GM10266 (cell line): Measurements from ENCODE around the gene RRP1.

Source experiments
- DNase-seq: peaks from one replicate; pipeline ENCODE4 v3.0.0; 2012; ENCODE audit errors: extremely low spot score
- TF ChIP-seq, protein P1 (sequence below): IDR thresholded peaks from 2 replicates; pipeline ENCODE4 v1.5.1; 2012; ENCODE audit warnings: mild to moderate bottlenecking, low read depth; ENCODE audit not compliant: control insufficient read depth, insufficient read depth; ENCODE audit errors: missing control alignments

Gene RRP1

DNA sequence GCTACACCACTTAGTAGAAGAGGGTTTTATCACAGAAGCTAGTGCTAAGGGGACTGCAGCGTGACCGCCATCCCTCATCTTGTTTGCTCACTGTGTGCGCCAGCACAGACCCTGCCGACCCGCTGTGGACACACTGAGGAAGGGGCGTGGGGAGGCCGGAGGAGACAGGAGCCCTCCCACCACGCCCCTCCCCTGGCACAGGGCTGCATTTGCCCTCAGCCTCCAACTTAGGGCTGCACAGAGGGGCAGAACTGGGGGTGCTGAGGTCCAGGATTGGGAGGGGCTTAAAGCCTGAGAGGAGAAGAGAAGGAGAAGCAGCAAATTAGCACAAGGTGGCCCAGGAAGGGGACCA is 37.2 kb downstream of the RRP1 start:
- DNase-seq, result no peak
- TF ChIP-seq, protein P1, sequence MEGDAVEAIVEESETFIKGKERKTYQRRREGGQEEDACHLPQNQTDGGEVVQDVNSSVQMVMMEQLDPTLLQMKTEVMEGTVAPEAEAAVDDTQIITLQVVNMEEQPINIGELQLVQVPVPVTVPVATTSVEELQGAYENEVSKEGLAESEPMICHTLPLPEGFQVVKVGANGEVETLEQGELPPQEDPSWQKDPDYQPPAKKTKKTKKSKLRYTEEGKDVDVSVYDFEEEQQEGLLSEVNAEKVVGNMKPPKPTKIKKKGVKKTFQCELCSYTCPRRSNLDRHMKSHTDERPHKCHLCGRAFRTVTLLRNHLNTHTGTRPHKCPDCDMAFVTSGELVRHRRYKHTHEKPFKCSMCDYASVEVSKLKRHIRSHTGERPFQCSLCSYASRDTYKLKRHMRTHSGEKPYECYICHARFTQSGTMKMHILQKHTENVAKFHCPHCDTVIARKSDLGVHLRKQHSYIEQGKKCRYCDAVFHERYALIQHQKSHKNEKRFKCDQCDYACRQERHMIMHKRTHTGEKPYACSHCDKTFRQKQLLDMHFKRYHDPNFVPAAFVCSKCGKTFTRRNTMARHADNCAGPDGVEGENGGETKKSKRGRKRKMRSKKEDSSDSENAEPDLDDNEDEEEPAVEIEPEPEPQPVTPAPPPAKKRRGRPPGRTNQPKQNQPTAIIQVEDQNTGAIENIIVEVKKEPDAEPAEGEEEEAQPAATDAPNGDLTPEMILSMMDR, result no peak

DNA sequence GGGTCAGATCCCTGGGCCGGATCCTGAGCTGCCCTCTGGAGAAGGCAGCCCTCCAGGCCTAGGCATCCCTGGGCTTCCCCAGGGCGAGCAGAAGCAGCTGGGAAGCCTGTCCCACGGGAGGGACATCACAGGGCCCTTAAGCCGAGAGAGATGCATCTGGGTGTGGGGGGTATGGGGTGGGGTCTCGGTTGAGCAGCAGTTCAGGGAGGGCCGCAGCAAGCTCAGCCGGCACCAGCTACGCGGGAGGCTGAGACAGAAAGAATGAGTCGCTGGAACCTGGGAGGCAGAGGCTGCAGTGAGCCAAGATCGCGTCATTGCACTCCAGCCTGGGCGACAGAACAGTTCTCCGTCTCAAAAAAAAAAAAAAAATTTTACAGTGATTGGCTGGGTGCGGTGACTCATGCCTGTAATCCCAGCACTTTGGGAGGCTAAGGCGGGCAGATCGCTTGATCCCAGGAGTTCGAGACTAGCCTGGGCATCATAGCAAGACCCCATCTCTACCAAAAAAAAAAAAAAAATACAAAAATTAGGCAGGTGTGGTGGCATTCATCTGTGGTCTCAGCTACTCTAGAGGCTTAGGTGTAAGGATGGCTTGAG is 37.7 kb downstream of the RRP1 start:
- no peak for DNase-seq
- TF ChIP-seq, protein P1, result no peak

DNA sequence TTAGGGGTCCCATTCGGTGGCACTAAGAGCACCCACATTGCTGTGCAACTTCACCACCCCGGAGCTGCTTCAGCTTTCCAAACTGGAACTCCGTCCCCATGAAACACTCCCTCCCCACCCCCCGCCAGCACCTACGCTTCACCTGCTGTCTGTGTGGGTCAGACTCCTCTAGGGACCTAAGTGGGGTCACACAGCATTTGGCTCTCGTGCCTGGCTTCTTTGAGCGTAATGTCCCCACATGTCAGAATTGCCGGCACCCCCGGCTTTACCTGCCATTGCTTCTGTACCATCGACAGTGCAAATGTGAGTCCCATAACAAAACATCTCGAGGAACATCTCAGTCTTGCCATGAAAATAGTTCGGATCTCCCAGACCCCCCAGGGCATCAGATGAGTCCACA is 39.8 kb downstream of the RRP1 start:
- no peak for DNase-seq
- TF ChIP-seq, protein P1, result no peak

DNA sequence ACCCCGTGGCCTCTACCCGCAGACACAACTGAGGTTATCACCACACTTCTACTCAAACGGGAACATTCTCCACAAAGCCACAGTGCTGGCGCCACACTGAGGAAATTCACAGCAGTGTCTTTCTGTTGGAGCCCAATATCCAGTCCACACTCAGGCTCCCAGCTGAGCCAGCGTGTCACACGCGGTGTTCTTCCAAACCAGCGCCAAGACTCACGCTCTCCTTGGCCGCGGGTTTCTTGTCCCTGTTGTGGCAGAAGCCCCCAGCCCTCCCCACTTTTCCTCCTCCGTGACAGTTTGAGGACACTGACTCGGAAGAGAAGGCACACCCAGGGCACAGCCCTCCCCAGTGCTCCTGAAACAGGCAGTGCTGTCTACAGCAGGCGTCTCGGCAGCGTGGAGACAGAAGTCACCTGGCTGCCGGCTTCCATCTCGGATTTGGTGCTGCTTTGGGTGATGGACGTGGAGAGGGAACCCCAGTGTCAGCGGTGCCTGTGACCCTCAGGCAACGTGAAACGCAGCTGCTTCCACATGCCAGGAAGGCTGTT is 40.3 kb downstream of the RRP1 start:
- DNase-seq, result no peak

DNA sequence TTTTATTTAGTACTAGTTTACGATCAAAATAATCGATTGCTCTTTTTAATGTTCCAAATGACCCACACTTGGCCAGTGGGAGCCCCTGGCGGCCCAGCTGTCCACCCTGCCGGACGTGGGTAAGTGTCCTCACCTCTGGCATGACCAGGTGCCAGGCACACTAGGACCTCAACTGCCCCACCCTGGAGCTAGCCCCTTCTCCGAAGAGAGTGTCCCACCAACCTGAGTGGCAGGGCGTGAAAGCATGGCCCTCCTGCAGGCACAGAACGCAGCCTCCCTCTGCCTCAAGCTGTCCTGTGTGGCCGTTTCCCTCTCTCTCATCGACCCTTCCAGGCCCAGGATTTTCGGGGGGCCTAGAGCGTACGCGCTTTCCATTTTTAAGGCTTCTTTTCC is 42.8 kb downstream of the RRP1 start:
- no peak for DNase-seq
- TF ChIP-seq, protein P1, result no peak

More for the DNA sequence above, 40.3 kb downstream of the RRP1 start:
- TF ChIP-seq, protein P1, result peak; percentile 19

DNA sequence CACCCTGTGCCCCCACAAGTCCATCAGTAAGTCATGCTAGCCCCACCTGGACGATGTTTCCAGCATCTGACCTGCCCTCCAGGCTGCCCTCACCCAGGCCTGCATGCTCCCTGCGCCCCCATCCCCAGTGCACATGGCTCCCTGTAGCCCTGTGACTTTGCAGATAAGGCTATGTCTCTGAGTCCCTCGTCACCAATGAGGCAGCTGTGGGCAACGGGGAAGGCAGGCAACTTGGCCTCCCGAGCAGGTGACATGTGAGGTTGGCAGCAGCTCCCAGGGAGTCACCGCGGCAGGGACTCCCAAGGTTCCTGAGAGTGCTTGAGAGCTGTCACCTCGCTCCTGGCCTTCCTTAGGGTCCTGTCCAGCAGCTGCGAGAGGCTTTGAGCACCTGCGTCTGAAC is 43.3 kb downstream of the RRP1 start:
- TF ChIP-seq, protein P1, result no peak
- no peak for DNase-seq

DNA sequence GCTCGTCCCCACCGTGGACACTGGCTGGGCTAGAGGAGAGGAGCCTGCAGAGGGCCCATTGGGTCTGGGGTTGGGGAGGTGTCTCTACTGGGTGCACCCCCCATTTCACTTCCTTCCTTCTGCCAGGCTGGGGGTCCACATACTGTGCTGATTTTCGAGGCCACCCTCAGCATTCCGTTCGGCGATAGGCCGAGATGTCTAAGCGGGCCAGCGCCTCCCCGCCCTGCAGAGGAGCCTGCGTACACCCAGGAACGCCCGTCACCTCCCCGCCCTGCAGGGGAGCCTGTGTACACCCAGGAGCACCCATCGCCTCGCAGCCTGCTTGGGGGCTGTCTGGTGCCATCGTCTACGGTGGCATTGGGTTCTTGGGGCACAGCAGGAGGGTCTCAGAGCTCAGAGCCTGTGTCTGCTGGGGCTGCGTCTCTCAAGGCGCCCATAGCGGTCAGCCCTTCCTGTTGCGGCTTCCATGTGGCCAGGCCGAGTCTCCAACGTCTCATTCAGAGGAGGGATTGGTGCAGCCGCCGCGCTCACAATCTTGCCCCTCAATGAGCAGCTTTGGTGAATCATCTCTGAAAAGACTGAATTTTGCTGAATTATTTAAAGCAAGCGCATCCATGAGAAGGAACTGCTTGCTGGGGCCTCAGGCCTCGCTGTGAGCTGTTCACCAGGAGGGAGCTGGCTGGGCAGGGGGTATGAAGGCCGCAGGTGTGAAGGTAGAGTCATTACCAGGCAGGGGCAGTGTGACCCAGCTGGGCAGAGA is 44.9 kb downstream of the RRP1 start:
- TF ChIP-seq, protein P1, result no peak
- DNase-seq, result no peak
